ENCODE data around the gene AHCY. TPM values are rescaled to one million over a fixed set of nuclear protein-coding genes. Genes with fewer than 3 reads are reported as not detected.
A peak's percentile ranks its signal among the peaks of the same experiment; 100 is the strongest.
"Not testable (repeated sequence)": the region's sequence is repeated elsewhere in the genome, so short reads cannot be mapped to it uniquely, and the experiment has no call there.

The AHCY gene
- total RNA-seq, 2 donors from 2014 or later: 271 to 350 TPM

DNA sequence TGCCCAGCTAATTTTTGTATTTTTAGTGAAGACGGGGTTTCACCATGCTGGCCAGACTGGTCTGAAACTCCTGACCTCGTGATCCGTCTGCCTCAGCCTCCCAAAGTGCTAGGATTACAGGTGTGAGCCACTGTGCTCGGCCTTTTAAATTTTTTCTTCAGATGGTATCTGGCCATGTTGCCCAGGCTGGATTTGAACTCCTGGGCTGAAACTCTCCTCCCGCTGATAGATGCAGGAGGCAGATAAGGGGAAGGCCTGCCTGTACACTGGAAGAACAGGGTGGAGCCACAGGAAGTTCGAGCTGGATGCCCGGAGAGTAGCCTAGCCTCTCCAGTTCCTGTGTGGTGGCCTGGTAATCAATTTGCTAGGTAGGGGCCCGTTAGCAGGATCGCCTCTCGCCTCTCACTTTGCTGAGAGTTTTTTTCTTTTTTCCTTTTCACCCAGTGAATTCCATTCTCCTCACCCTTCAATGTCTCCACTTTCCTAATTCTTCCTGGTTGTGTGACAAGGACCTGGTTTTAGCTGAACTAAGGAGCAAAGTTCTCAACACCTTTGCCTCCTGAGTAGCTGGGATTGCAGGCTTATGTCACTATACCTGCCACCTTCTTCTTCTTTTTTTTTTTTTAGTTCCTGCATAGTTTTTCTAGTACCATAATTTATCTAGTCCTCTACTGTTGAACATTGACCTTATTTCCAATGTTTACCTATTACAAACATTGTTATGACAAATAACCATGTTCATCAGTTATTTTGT, 40.5 kb upstream of the AHCY start:
- WGBS, 2 experiments (ENCODE audit: insufficient coverage in 1 of 2, insufficient read length in 1 of 2): 89 to 93% methylated on average over 10 of the region's 10 CpGs

DNA sequence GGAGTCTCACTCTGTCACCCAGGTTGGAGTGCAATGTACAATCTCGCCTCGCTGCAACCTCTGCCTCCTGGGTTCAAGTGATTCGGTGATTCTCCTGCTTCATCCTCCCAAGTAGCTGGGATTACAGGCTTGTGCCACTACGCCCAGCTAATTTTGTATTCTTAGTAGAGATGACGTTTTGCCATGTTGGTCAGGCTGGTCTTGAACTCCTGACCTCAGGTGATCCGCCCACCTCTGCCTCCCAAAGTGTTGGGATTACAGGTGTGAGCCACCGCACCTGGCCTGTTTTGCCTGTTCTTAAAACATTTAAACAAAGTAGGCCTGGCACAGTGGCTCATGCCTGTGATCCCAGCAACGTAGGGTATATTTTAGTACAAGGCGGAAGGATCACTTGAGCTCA, 38.0 kb upstream of the AHCY start:
- not testable (repeated sequence) for H3K9me3 ChIP-seq (ENCODE audit: control insufficient read depth, low read length); H3K27me3 ChIP-seq (ENCODE audit: control insufficient read depth, insufficient read depth, low read length, poor library complexity, severe bottlenecking); H3K27me3 Mint-ChIP-seq (ENCODE audit: insufficient read depth); DNase-seq; H3K4me3 ChIP-seq (ENCODE audit: low read length); H3K4me3 Mint-ChIP-seq; H3K4me1 ChIP-seq (ENCODE audit: control insufficient read depth, insufficient read depth, low read length); H3K36me3 Mint-ChIP-seq (ENCODE audit: low read depth); H3K27ac ChIP-seq (ENCODE audit: low read depth, low read length); H3K9me3 Mint-ChIP-seq; H3K9ac ChIP-seq (ENCODE audit: extremely low read depth, low read length, poor library complexity, severe bottlenecking); H3K36me3 ChIP-seq (ENCODE audit: control insufficient read depth, insufficient read depth, low read length)
- WGBS, 2 experiments (ENCODE audit: insufficient coverage in 1 of 2, insufficient read length in 1 of 2): 96 to 99% methylated on average over 8 to 9 of the region's 9 CpGs
- Mint-ChIP-seq H3K27ac (peak overlapping the region; percentile 61), H3K4me1 (peaks cover 21% of the 10 kb centered on the region)

More for the DNA sequence above, 40.5 kb upstream of the AHCY start:
- no peak overlapping the region for H3K27ac Mint-ChIP-seq
- TF ChIP-seq, protein P1, sequence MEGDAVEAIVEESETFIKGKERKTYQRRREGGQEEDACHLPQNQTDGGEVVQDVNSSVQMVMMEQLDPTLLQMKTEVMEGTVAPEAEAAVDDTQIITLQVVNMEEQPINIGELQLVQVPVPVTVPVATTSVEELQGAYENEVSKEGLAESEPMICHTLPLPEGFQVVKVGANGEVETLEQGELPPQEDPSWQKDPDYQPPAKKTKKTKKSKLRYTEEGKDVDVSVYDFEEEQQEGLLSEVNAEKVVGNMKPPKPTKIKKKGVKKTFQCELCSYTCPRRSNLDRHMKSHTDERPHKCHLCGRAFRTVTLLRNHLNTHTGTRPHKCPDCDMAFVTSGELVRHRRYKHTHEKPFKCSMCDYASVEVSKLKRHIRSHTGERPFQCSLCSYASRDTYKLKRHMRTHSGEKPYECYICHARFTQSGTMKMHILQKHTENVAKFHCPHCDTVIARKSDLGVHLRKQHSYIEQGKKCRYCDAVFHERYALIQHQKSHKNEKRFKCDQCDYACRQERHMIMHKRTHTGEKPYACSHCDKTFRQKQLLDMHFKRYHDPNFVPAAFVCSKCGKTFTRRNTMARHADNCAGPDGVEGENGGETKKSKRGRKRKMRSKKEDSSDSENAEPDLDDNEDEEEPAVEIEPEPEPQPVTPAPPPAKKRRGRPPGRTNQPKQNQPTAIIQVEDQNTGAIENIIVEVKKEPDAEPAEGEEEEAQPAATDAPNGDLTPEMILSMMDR (conservative IDR thresholded peaks at IDR 0.05): no peak
- no peaks in the 10 kb centered on the region for H3K36me3 Mint-ChIP-seq (ENCODE audit: low read depth)
- no peak overlapping the region for H3K9ac ChIP-seq (ENCODE audit: extremely low read depth, low read length, poor library complexity, severe bottlenecking)
- DNase-seq: no peak
- H3K4me1 ChIP-seq (ENCODE audit: control insufficient read depth, insufficient read depth, low read length): no peaks in the 10 kb centered on the region
- H3K27ac ChIP-seq (ENCODE audit: low read depth, low read length): no peak overlapping the region
- H3K36me3 ChIP-seq (ENCODE audit: control insufficient read depth, insufficient read depth, low read length): no peaks in the 10 kb centered on the region
- no peaks in the 10 kb centered on the region for H3K9me3 ChIP-seq (ENCODE audit: control insufficient read depth, low read length)
- no peak overlapping the region for H3K4me3 Mint-ChIP-seq
- H3K4me3 ChIP-seq (ENCODE audit: low read length): no peak overlapping the region
- no peaks in the 10 kb centered on the region for H3K27me3 ChIP-seq (ENCODE audit: control insufficient read depth, insufficient read depth, low read length, poor library complexity, severe bottlenecking)
- H3K9me3 Mint-ChIP-seq: no peaks in the 10 kb centered on the region
- H3K4me1 Mint-ChIP-seq: peaks cover 21% of the 10 kb centered on the region
- no peaks in the 10 kb centered on the region for H3K27me3 Mint-ChIP-seq (ENCODE audit: insufficient read depth)

DNA sequence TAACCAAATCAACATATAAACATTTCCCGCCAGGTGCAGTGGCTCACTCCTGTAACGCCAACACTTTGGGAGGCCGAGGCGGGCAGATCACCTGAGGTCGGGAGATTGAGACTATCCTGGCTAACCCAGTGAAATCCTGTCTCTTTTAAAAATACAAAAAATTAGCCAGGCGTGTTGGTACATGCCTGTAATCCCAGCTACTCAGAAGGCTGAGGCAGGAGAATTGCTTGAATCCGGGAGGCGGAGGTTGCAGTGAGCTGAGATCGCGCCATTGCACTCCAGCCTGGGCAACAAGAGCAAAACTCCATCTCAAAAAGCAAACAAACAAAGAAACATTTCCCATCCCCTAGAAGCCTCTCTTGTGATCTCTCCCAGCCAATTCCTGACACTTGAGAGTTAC, 37.6 kb upstream of the AHCY start:
- not testable (repeated sequence) for H3K4me1 ChIP-seq (ENCODE audit: control insufficient read depth, insufficient read depth, low read length); H3K36me3 Mint-ChIP-seq (ENCODE audit: low read depth); H3K36me3 ChIP-seq (ENCODE audit: control insufficient read depth, insufficient read depth, low read length); H3K9ac ChIP-seq (ENCODE audit: extremely low read depth, low read length, poor library complexity, severe bottlenecking); H3K4me3 Mint-ChIP-seq; H3K9me3 ChIP-seq (ENCODE audit: control insufficient read depth, low read length); H3K27me3 Mint-ChIP-seq (ENCODE audit: insufficient read depth); H3K27me3 ChIP-seq (ENCODE audit: control insufficient read depth, insufficient read depth, low read length, poor library complexity, severe bottlenecking); H3K4me3 ChIP-seq (ENCODE audit: low read length); H3K27ac ChIP-seq (ENCODE audit: low read depth, low read length); H3K9me3 Mint-ChIP-seq; DNase-seq
- WGBS, 2 experiments (ENCODE audit: insufficient coverage in 1 of 2, insufficient read length in 1 of 2): 93 to 94% methylated on average over 10 of the region's 10 CpGs
- peaks cover 18% of the 10 kb centered on the region for H3K4me1 Mint-ChIP-seq
- peak overlapping the region; percentile 61 for H3K27ac Mint-ChIP-seq

DNA sequence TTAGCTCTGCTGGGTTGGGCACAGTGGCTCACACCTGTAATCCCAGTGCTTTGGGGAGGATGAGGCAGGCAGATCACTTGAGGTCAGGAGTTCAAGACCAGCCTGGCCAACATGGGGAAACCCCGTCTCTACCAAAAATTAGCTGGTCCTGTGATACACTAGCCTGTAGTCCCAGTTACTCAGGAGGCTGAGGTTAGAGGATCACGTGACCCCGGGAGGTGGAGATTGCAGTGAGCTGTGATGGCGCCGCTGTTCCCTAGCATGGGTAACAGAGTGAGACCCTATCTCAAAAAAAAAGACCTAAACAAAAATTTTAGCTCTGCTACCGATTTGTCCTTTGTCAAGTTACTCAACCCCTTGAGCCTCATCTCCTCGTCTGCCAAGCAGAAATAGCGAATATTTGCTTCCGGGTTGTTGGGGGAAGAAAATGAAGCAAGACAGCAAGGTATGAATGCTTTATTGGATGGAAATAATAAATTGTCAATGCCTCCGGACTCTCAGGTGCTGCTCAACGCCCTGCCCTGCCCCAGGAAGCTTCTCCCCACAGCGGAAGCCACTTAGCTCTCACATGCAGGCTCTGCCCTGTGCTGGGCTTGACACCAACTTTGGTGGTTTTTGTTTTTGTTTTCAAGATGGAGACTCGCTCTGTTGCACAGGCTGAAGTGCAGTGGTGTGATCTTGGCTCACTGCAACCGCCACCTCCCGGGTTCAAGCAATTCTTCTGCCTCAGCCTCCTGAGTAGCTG, 35.0 kb upstream of the AHCY start:
- Mint-ChIP-seq H3K4me3 (no peak overlapping the region), H3K4me1 (peaks cover 12% of the 10 kb centered on the region), H3K36me3 (ENCODE audit: low read depth) (no peaks in the 10 kb centered on the region), H3K27me3 (ENCODE audit: insufficient read depth) (no peaks in the 10 kb centered on the region), H3K27ac (no peak overlapping the region), H3K9me3 (peaks cover 2% of the 10 kb centered on the region)
- Histone ChIP-seq H3K36me3 (ENCODE audit: control insufficient read depth, insufficient read depth, low read length) (no peaks in the 10 kb centered on the region), H3K27me3 (ENCODE audit: control insufficient read depth, insufficient read depth, low read length, poor library complexity, severe bottlenecking) (no peaks in the 10 kb centered on the region), H3K4me3 (ENCODE audit: low read length) (no peak overlapping the region), H3K4me1 (ENCODE audit: control insufficient read depth, insufficient read depth, low read length) (no peaks in the 10 kb centered on the region), H3K9me3 (ENCODE audit: control insufficient read depth, low read length) (no peaks in the 10 kb centered on the region), H3K9ac (ENCODE audit: extremely low read depth, low read length, poor library complexity, severe bottlenecking) (no peak overlapping the region), H3K27ac (ENCODE audit: low read depth, low read length) (no peak overlapping the region)
- 95 to 97% methylated on average over 14 to 15 of the region's 15 CpGs for WGBS, 2 experiments (ENCODE audit: insufficient coverage in 1 of 2, insufficient read length in 1 of 2)
- TF ChIP-seq, protein P1 (conservative IDR thresholded peaks at IDR 0.05): no peak
- no peak for DNase-seq

Measured in endodermal cell (in vitro differentiated cells).